Left lung (tissue), 10 donors: Measurements from ENCODE around the gene IGSF21. TPM values are rescaled to one million over a fixed set of nuclear protein-coding genes. Genes with fewer than 3 reads are reported as not detected.

Experiments used
- ATAC-seq: fragments of 200-7000 bp; cut with Tn5 transposase; one replicate; pipeline ENCODE4 v1.9.1; 2020; ENCODE audit warnings: moderate library complexity
- DNase-seq, 4 donors: peaks; one replicate each; pipeline ENCODE4 v3.0.0-alpha.2; 2013 to 2020
- H3K27ac ChIP-seq, 2 donors: fragments of 200-600 bp; sonication (generic) in 1 of 2; one replicate each; pipeline versions ENCODE4 v1.5.0 to v1.8.0; 2020 to 2021
- H3K27me3 ChIP-seq, 2 donors: fragments of 200-600 bp; sonication (generic) in 1 of 2; one replicate each; pipeline versions ENCODE4 v1.5.0 to v1.8.0; 2020 to 2021
- H3K36me3 ChIP-seq, 2 donors: fragments of 200-600 bp; sonication (generic) in 1 of 2; one replicate each; pipeline versions ENCODE4 v1.5.0 to v1.8.0; 2020 to 2021
- H3K4me1 ChIP-seq, 2 donors: fragments of 200-600 bp; one replicate each; pipeline ENCODE4 v1.8.0; 2021
- H3K4me3 ChIP-seq, 2 donors: fragments of 200-600 bp; sonication (generic) in 1 of 2; one replicate each; pipeline versions ENCODE4 v1.5.0 to v1.8.0; 2020 to 2021; ENCODE audit warnings: mild to moderate bottlenecking in 1 of 2
- H3K9me3 ChIP-seq, 2 donors: fragments of 200-600 bp; sonication (generic) in 1 of 2; one replicate each; pipeline versions ENCODE4 v1.5.0 to v1.8.0; 2020 to 2021
- intact Hi-C, 2 donors: fragments of 100-400 bp; cut with DNase I; formaldehyde crosslinking; loops; one replicate each; pipeline versions ENCODE4 v1.11.2 to v1.14.2; 2022
- polyA plus RNA-seq, 6 donors: library from polyadenylated mRNA; unstranded; fragments of 120-200 nt; gene quantifications; one replicate each; pipeline ENCODE4 v1.2.1, GENCODE V29; 2013; ENCODE audit not compliant: insufficient read length in 6 of 6
- total RNA-seq, 2 donors: library from RNA; stranded (reverse); fragmentation: NEBNext Ultra II Directional; extraction: Animal tissue kit (Norgen Biotek cat#: 25700); gene quantifications; one replicate each; pipeline ENCODE4 v1.2.1, GENCODE V29; 2021
- TF ChIP-seq, protein P1 (sequence below), 2 donors: fragments of 200-600 bp; sonication (generic) in 1 of 2; IDR thresholded peaks; one replicate each; pipeline versions ENCODE4 v1.5.0 to v1.8.0; 2021; ENCODE audit warnings: antibody characterized with exemption in 2 of 2
- donor health status: DM: no; HTN: yes; CAD: no.
- donor health status: DM: no; HTN: no; CAD: no.

IGSF21 gene
- total and polyA plus RNA-seq, 8 donors: 0.14 to 1.2 (median 0.25) TPM; not detected in 2

DNA sequence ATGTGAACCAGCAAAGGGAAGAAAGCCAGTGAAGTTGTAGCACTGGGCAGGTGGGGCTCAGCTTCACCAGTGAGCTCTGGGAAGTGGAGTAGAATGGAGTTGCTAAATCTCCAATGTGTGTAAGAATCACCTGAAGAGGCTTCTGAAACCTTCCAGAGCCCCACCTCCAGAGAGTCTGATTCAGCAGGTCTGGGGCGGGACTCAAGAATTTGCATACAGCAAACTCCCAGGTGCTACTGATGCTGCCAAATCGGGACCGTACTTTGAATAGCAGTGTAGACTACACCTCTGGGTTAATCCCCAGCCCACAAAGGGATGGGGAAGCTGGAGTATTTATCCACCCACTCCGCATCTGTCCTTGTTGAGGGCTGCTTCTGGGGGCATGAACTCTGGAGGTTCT lies 154.3 kb downstream of the IGSF21 start:
- Histone ChIP-seq H3K36me3 (no peaks in the 10 kb centered on the region), H3K27me3 (peaks cover 0 to 54% of the 10 kb centered on the region in 2 donors), H3K27ac (no peak overlapping the region), H3K4me1 (no peaks in the 10 kb centered on the region), H3K4me3 (no peak overlapping the region), H3K9me3 (no peaks in the 10 kb centered on the region)
- DNase-seq: no peak
- intact Hi-C loops: no loop called here
- no peak for ATAC-seq
- TF ChIP-seq, protein P1, sequence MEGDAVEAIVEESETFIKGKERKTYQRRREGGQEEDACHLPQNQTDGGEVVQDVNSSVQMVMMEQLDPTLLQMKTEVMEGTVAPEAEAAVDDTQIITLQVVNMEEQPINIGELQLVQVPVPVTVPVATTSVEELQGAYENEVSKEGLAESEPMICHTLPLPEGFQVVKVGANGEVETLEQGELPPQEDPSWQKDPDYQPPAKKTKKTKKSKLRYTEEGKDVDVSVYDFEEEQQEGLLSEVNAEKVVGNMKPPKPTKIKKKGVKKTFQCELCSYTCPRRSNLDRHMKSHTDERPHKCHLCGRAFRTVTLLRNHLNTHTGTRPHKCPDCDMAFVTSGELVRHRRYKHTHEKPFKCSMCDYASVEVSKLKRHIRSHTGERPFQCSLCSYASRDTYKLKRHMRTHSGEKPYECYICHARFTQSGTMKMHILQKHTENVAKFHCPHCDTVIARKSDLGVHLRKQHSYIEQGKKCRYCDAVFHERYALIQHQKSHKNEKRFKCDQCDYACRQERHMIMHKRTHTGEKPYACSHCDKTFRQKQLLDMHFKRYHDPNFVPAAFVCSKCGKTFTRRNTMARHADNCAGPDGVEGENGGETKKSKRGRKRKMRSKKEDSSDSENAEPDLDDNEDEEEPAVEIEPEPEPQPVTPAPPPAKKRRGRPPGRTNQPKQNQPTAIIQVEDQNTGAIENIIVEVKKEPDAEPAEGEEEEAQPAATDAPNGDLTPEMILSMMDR (IDR thresholded peaks at IDR 0.05): no peak

DNA sequence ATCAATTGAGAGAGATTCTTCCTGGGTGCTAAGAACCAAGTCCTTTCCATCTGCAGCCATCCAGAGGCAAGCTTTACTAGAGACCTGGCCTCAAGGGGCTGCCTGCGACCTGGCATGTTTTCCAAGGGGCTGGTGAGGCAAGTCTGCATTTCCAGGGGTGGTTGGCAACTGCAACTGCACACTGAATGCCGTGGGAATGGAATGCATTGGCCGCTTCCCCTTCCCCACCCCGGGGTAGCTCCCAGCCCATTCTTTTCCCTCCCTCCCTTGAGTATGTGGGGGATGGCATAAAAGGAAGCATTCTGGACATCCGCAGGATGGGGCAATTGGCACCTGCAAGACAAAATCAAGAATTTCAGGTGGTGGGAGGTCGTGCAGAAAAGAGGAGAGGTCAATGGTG lies 155.1 kb downstream of the IGSF21 start:
- ATAC-seq (no peak), DNase-seq (no peak)
- no peak overlapping the region for H3K4me3 ChIP-seq
- intact Hi-C loops: no loop called here
- H3K36me3 ChIP-seq: no peaks in the 10 kb centered on the region
- no peaks in the 10 kb centered on the region for H3K4me1 ChIP-seq
- no peak overlapping the region for H3K27ac ChIP-seq
- H3K9me3 ChIP-seq: no peaks in the 10 kb centered on the region
- peaks cover 0 to 45% of the 10 kb centered on the region in 2 donors for H3K27me3 ChIP-seq
- TF ChIP-seq, protein P1 (IDR thresholded peaks at IDR 0.05): no peak

DNA sequence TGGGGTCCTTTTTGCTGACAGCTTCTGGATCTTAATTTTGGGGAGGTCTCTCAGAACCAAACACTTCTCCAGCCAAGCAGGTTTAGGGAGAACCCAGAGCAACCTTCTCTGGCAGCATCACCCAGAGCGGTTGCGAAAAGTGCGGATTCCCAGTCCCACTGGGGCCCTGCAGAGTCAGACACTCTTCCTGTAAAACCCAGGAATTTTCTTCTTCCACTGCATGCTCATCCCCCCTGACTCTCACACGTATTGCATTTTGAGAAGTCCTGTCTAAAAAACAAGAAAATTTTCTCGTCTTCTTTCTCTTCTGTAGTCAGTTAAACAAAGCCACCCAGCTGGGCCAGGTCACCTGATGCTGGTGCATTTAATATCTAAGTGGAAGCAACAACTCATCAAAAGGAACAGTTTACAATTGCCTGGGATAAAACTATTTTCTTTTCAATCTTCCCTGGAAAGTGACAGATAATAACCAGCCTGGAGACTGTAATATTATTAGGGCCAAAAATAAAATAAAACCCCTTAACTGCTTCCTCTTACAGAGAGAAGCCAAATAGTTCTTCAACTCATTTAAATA lies 156.0 kb downstream of the IGSF21 start:
- TF ChIP-seq, protein P1 (IDR thresholded peaks at IDR 0.05): no peak
- H3K4me3 ChIP-seq: no peak overlapping the region
- intact Hi-C loops: no loop called here
- peaks cover 0 to 36% of the 10 kb centered on the region in 2 donors for H3K27me3 ChIP-seq
- no peaks in the 10 kb centered on the region for H3K9me3 ChIP-seq
- ATAC-seq (no peak), DNase-seq (no peak)
- H3K27ac ChIP-seq: no peak overlapping the region
- no peaks in the 10 kb centered on the region for H3K4me1 ChIP-seq
- no peaks in the 10 kb centered on the region for H3K36me3 ChIP-seq

DNA sequence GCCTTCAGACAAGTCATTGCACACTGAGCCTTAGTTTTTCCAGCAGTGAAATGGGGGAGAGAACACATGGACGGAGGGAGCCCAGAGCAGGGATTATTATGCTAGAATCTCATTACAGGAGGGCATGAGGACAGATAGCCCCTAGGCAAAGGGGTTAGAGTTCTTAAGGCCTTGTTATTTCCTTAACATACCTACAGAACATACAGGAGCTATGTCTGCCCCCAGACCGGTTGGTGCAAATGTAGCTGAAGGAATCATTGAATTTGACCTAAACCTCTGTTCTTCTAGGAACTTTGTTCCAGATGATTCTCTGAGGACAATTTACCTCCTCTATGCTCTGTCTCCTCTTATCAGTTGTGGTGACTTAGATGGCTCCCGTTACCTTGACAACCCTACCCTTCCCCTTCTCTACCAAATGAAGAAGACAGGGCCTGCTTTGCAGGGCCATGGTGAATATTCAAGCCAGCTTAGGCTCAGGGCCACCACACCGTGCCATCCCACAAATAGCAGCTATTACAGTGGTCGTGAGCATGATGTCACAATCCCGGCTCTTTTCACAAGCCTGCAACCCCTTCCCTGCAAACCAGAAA lies 156.9 kb downstream of the IGSF21 start:
- H3K27me3 ChIP-seq: peaks cover 0 to 35% of the 10 kb centered on the region in 2 donors
- H3K36me3 ChIP-seq: no peaks in the 10 kb centered on the region
- ATAC-seq (no peak), DNase-seq (no peak)
- H3K27ac ChIP-seq: no peak overlapping the region
- intact Hi-C loops: no loop called here
- no peaks in the 10 kb centered on the region for H3K9me3 ChIP-seq
- H3K4me3 ChIP-seq: no peak overlapping the region
- TF ChIP-seq, protein P1 (IDR thresholded peaks at IDR 0.05): no peak
- no peaks in the 10 kb centered on the region for H3K4me1 ChIP-seq

DNA sequence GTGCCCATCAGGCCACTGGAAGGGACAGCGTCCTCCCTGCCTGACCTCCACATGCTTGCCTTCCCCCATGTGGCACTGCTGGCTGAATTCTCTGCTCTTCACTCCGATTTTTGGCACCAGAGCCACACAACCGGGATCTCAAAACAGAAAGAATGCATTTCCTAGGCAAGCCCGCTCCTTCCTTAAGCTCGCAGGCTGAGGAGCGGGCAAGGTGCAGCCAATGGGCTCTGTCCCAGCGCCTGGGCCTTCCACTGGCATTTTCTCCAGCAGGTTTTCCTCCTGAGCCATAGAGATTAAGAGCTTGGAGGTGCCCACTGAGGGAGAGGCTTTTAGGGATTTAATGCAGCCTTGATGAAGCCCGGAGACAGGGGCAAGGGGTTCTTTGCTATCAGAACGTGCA lies 158.0 kb downstream of the IGSF21 start:
- no peak for DNase-seq
- Histone ChIP-seq H3K9me3 (no peaks in the 10 kb centered on the region), H3K4me1 (no peaks in the 10 kb centered on the region), H3K27ac (no peak overlapping the region), H3K4me3 (no peak overlapping the region), H3K27me3 (peaks cover 0 to 32% of the 10 kb centered on the region in 2 donors), H3K36me3 (no peaks in the 10 kb centered on the region)
- TF ChIP-seq, protein P1 (IDR thresholded peaks at IDR 0.05): no peak
- intact Hi-C loops: no loop called here
- ATAC-seq: no peak
